Vagina (tissue), 2 donors: ENCODE data around the gene TLK2.

ENCODE experiments used
- POLR2A ChIP-seq, 2 donors: fragments of 450-650 bp; IDR thresholded peaks; one replicate each; pipeline ENCODE4 v1.6.1; 2017; ENCODE audit warnings: antibody characterized with exemption in 2 of 2, mild to moderate bottlenecking in 2 of 2, moderate library complexity in 2 of 2
- POLR2AphosphoS5 ChIP-seq, 2 donors: sonication (generic); formaldehyde crosslinking; IDR thresholded peaks; one replicate each; pipeline ENCODE4 v1.9.0; 2017; ENCODE audit warnings: antibody characterized with exemption in 2 of 2, mild to moderate bottlenecking in 2 of 2, low read depth in 1 of 2; ENCODE audit not compliant: insufficient read depth in 1 of 2
- TF ChIP-seq, protein P1 (sequence below), 3 experiments: fragments of 450-650 bp in 2 of 3; fragments of 200-600 bp in 1 of 3; sonication (generic) in 1 of 3; IDR thresholded peaks; one replicate each; pipeline ENCODE4 v1.5.1; 2017 to 2019; ENCODE audit warnings: antibody characterized with exemption in 3 of 3, mild to moderate bottlenecking in 2 of 3, moderate library complexity in 2 of 3

DNA sequence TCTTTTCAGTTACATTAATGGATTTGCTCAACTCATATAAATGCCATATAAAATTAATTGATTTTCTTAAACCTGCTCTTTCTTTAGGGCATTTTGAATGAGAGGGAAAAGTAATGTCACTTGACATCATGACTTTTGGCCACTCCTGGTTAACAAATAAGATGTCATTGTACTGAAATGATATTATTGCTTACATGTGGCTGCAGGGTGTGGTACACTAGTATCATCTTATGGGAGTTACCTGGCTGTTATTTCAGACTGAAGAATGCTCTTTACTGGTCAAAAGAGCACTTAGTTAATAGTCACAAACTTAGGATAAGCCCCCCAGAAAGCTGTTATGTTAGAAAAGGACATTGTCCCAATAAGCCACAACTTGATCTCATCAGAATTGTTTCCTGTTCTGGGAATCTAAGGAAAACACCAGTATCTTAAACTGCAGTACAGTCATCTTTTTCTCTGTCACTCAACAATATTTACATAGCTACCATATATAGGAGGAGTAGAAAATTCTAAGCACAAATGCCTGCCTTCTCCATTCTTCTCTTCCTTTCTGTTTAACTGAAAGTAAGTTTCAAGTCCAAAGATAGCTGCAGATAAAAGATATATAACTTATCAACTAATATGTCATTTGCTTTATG, 95.0 kb downstream of the TLK2 start:
- TF ChIP-seq, protein P1, sequence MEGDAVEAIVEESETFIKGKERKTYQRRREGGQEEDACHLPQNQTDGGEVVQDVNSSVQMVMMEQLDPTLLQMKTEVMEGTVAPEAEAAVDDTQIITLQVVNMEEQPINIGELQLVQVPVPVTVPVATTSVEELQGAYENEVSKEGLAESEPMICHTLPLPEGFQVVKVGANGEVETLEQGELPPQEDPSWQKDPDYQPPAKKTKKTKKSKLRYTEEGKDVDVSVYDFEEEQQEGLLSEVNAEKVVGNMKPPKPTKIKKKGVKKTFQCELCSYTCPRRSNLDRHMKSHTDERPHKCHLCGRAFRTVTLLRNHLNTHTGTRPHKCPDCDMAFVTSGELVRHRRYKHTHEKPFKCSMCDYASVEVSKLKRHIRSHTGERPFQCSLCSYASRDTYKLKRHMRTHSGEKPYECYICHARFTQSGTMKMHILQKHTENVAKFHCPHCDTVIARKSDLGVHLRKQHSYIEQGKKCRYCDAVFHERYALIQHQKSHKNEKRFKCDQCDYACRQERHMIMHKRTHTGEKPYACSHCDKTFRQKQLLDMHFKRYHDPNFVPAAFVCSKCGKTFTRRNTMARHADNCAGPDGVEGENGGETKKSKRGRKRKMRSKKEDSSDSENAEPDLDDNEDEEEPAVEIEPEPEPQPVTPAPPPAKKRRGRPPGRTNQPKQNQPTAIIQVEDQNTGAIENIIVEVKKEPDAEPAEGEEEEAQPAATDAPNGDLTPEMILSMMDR (IDR thresholded peaks at IDR 0.05): no peak
- TF ChIP-seq POLR2A (IDR thresholded peaks at IDR 0.05) (no peak), POLR2AphosphoS5 (IDR thresholded peaks at IDR 0.05; ENCODE audit: insufficient read depth in 1 of 2, low read depth in 1 of 2) (no peak)
